IMR-90 (cell line): ENCODE measurements around the gene TMEM37. TPM values are rescaled to one million over a fixed set of nuclear protein-coding genes. Genes with fewer than 3 reads are reported as not detected.

ENCODE experiments used
- ATAC-seq: fragments of 200-7000 bp; cut with Tn5 transposase; 2 replicates; pipeline ENCODE4 v1.9.1; 2020; ENCODE audit warnings: low read depth, mild to moderate bottlenecking, moderate library complexity
- BruUV-seq: library from RNA; stranded (reverse); fragments of 400-500 nt; replicated peaks from 2 replicates; lab custom pipeline; 2021; lab: Mats Ljungman, UMichigan
- CTCF ChIA-PET: fragments of 300-600 bp; formaldehyde crosslinking; extraction: SDS; loops from one replicate; lab custom pipeline; 2021; ENCODE audit warnings: antibody characterized with exemption; lab: Yijun Ruan, JAX
- POLR2A ChIA-PET: fragments of 300-600 bp; sonication (Branson Sonifier 250); formaldehyde crosslinking; loops from one replicate; lab custom pipeline; 2022; ENCODE audit warnings: antibody characterized with exemption; ENCODE audit not compliant: unreplicated experiment; lab: Charles Lee
- DNase-seq: peaks from one replicate; pipeline ENCODE4 v3.0.0; 2013
- H2AFZ ChIP-seq: replicated peaks from 2 replicates; pipeline ENCODE3; 2013; ENCODE audit warnings: low read length, mild to moderate bottlenecking; ENCODE audit not compliant: poor library complexity
- H2AK5ac ChIP-seq: 2 replicates; pipeline ENCODE4 v1.6.1; 2013; ENCODE audit warnings: low read depth, low read length, inconsistent platforms
- H2AK9ac ChIP-seq: replicated peaks from 2 replicates; pipeline ENCODE3; 2013; ENCODE audit warnings: mild to moderate bottlenecking, low read depth, low read length, moderate library complexity; ENCODE audit not compliant: poor library complexity
- H2BK120ac ChIP-seq: 2 replicates; pipeline ENCODE4 v1.6.1; 2013; ENCODE audit warnings: low read depth, low read length, inconsistent platforms
- H2BK15ac ChIP-seq: 3 replicates; pipeline ENCODE4 v1.6.1; 2013; ENCODE audit warnings: low read depth, low read length, inconsistent platforms
- H2BK20ac ChIP-seq: 2 replicates; pipeline ENCODE4 v1.6.1; 2013; ENCODE audit warnings: low read depth, mild to moderate bottlenecking, inconsistent platforms, low read length, moderate library complexity
- H2BK5ac ChIP-seq: 2 replicates; pipeline ENCODE4 v1.6.1; 2013; ENCODE audit warnings: mild to moderate bottlenecking, low read depth, low read length, inconsistent platforms; ENCODE audit not compliant: poor library complexity, severe bottlenecking
- H3K14ac ChIP-seq: replicated peaks from 2 replicates; pipeline ENCODE4 v1.6.1; 2013; ENCODE audit warnings: low read depth, low read length, inconsistent platforms
- H3K18ac ChIP-seq: 2 replicates; pipeline ENCODE4 v1.6.1; 2013; ENCODE audit warnings: low read depth, low read length, control low read depth
- H3K23ac ChIP-seq: 2 replicates; pipeline ENCODE4 v1.6.1; 2013; ENCODE audit warnings: low read depth, low read length, inconsistent platforms
- H3K27ac ChIP-seq: 2 replicates; pipeline ENCODE4 v1.5.1; 2013; ENCODE audit warnings: mild to moderate bottlenecking, control low read depth, low read length; ENCODE audit not compliant: insufficient read depth
- H3K27me3 ChIP-seq: 2 replicates; pipeline ENCODE4 v1.6.1; 2013; ENCODE audit warnings: low read length; ENCODE audit not compliant: control insufficient read depth, insufficient read depth
- H3K36me3 ChIP-seq: 2 replicates; pipeline ENCODE4 v1.6.1; 2013; ENCODE audit warnings: low read length, mixed read lengths; ENCODE audit not compliant: control insufficient read depth, insufficient read depth
- H3K4ac ChIP-seq: 2 replicates; pipeline ENCODE4 v1.6.1; 2013; ENCODE audit warnings: low read depth, low read length, inconsistent platforms
- H3K4me1 ChIP-seq: 2 replicates; pipeline ENCODE4 v1.6.1; 2013; ENCODE audit warnings: low read length, mixed read lengths; ENCODE audit not compliant: control insufficient read depth, insufficient read depth
- H3K4me2 ChIP-seq: 2 replicates; pipeline ENCODE4 v1.6.1; 2013; ENCODE audit warnings: low read depth, mild to moderate bottlenecking, control low read depth, low read length, moderate library complexity
- H3K4me3 ChIP-seq: 2 replicates; pipeline ENCODE4 v1.5.1; 2013; ENCODE audit warnings: low read depth, mild to moderate bottlenecking, control low read depth, low read length, moderate library complexity; ENCODE audit not compliant: insufficient read depth
- H3K56ac ChIP-seq: 2 replicates; pipeline ENCODE4 v1.6.1; 2013; ENCODE audit warnings: low read length, inconsistent platforms; ENCODE audit not compliant: insufficient read depth; ENCODE audit errors: extremely low read depth
- H3K79me1 ChIP-seq, 2 experiments: 2 replicates each; pipeline ENCODE4 v1.6.1; 2013; ENCODE audit warnings: low read length in 2 of 2, inconsistent platforms in 1 of 2, low read depth in 1 of 2
- H3K9ac ChIP-seq: 2 replicates; pipeline ENCODE4 v1.6.1; 2013; ENCODE audit warnings: low read depth, low read length, control low read depth
- H3K9me1 ChIP-seq: 2 replicates; pipeline ENCODE4 v1.6.1; 2013; ENCODE audit warnings: low read length, inconsistent platforms; ENCODE audit not compliant: insufficient read depth
- H3K9me3 ChIP-seq: 2 replicates; pipeline ENCODE4 v1.6.1; 2013; ENCODE audit warnings: low read length; ENCODE audit not compliant: control insufficient read depth, insufficient read depth
- H4K20me1 ChIP-seq: 2 replicates; pipeline ENCODE4 v1.6.1; 2013; ENCODE audit warnings: low read length, inconsistent platforms; ENCODE audit not compliant: insufficient read depth
- H4K5ac ChIP-seq: 2 replicates; pipeline ENCODE4 v1.6.1; 2013; ENCODE audit warnings: mild to moderate bottlenecking, low read depth, low read length, control low read depth
- H4K8ac ChIP-seq, 2 experiments: 2 replicates each; pipeline ENCODE4 v1.6.1; 2013; ENCODE audit warnings: low read depth in 2 of 2, low read length in 2 of 2, control low read depth in 1 of 2, inconsistent platforms in 1 of 2
- H4K91ac ChIP-seq: 2 replicates; pipeline ENCODE4 v1.6.1; 2013; ENCODE audit warnings: low read depth, low read length, inconsistent platforms; ENCODE audit not compliant: insufficient read depth
- BHLHE40 ChIP-seq: fragments of 150-350 bp; IDR thresholded peaks from 2 replicates; pipeline ENCODE4 v1.6.1; 2016; ENCODE audit warnings: mild to moderate bottlenecking, low read depth, low read length
- CEBPB ChIP-seq: IDR thresholded peaks from 2 replicates; pipeline ENCODE4 v1.6.1; 2012; ENCODE audit warnings: low read depth, low read length, improper control_type of control experiment
- CHD1 ChIP-seq: IDR thresholded peaks from 2 replicates; pipeline ENCODE4 v1.6.1; 2012; ENCODE audit warnings: low read depth, low read length, improper control_type of control experiment
- MAFK ChIP-seq: IDR thresholded peaks from 2 replicates; pipeline ENCODE4 v1.6.1; 2012; ENCODE audit warnings: low read depth, low read length, improper control_type of control experiment
- MAZ ChIP-seq: IDR thresholded peaks from 2 replicates; pipeline ENCODE4 v1.6.1; 2012; ENCODE audit warnings: low read depth, mild to moderate bottlenecking, low read length, improper control_type of control experiment, moderate library complexity, borderline replicate concordance
- MXI1 ChIP-seq: IDR thresholded peaks from 2 replicates; pipeline ENCODE4 v1.6.1; 2012; ENCODE audit warnings: low read depth, mild to moderate bottlenecking, low read length, moderate library complexity, borderline replicate concordance
- NFE2L2 ChIP-seq: fragments of 150-350 bp; IDR thresholded peaks from 2 replicates; pipeline ENCODE4 v1.6.1; 2016; ENCODE audit warnings: low read depth, mild to moderate bottlenecking, low read length
- POLR2A ChIP-seq: IDR thresholded peaks from 2 replicates; pipeline ENCODE4 v1.6.1; 2012; ENCODE audit warnings: mild to moderate bottlenecking, low read depth, low read length
- RCOR1 ChIP-seq: IDR thresholded peaks from 2 replicates; pipeline ENCODE4 v1.6.1; 2012; ENCODE audit warnings: mild to moderate bottlenecking, low read length, improper control_type of control experiment; ENCODE audit not compliant: insufficient replicate concordance
- RFX5 ChIP-seq: IDR thresholded peaks from 2 replicates; pipeline ENCODE4 v1.8.0; 2012; ENCODE audit warnings: low read depth, mild to moderate bottlenecking, low read length, moderate library complexity
- SMC3 ChIP-seq: fragments of 150-350 bp; IDR thresholded peaks from 2 replicates; pipeline ENCODE4 v1.6.1; 2016; ENCODE audit warnings: low read depth, mild to moderate bottlenecking, antibody characterized with exemption, low read length, moderate library complexity
- USF2 ChIP-seq: fragments of 150-350 bp; IDR thresholded peaks from 2 replicates; pipeline ENCODE4 v1.6.1; 2017; ENCODE audit warnings: mild to moderate bottlenecking, antibody characterized with exemption, low read length, low read depth
- WGBS, 2 experiments: methylation state at CpG; one replicate each; pipeline versions ENCODE4 v1.1.5 to v1.1.7; 2013; ENCODE audit warnings: missing lambda C conversion rate in 2 of 2; ENCODE audit not compliant: insufficient read length in 1 of 2; ENCODE audit errors: extremely low coverage in 2 of 2; 5-methylcytosine and 5-hydroxymethylcytosine counted together
- dilution Hi-C: fragments of 300-500 bp; cut with HindIII; formaldehyde crosslinking; loops from one replicate; pipeline ENCODE4 v1.14.3; 2018; ENCODE audit warnings: low sequenced_read_pairs; ENCODE audit not compliant: unreplicated experiment
- in situ Hi-C: fragments of 300-500 bp; cut with MboI; formaldehyde crosslinking; loops from 3 replicates; pipeline ENCODE4 v1.14.3; 2019; ENCODE audit warnings: low sequenced_read_pairs, inconsistent platforms, mixed read lengths
- intact Hi-C: fragments of 100-400 bp; cut with micrococcal nuclease; formaldehyde crosslinking; loops from 2 replicates; pipeline ENCODE4 v1.10.0; 2022
- polyA plus RNA-seq, 3 experiments: library from polyadenylated mRNA; depleted of rRNA; stranded (reverse); fragments of >200 nt; gene quantifications; 2 replicates each; pipeline ENCODE4 v1.2.3, GENCODE V29; 2012; ENCODE audit warnings: low replicate concordance in 1 of 3
- total RNA-seq: library from RNA; depleted of rRNA; stranded (reverse); fragments of >200 nt; gene quantifications from 2 replicates; pipeline ENCODE4 v1.2.3, GENCODE V29; 2012
- TF ChIP-seq, protein P1 (sequence below): conservative IDR thresholded peaks from 2 replicates; pipeline ENCODE4 v1.5.1; 2012; ENCODE audit warnings: mild to moderate bottlenecking, low read depth, low read length, improper control_type of control experiment
- TF ChIP-seq, protein P2 (sequence below): fragments of 150-350 bp; IDR thresholded peaks from 2 replicates; pipeline ENCODE4 v1.6.1; 2016; ENCODE audit warnings: low read depth, mild to moderate bottlenecking, low read length, moderate library complexity, borderline replicate concordance

TMEM37 gene
- total and polyA plus RNA-seq, 2 of the 4 experiments (the other 2 are of a cell fraction), result under 0.01 to 0.39 TPM

GRCh38 chr2:119474371-119475224 is 42.9 kb downstream of the TMEM37 start:
- H2AFZ ChIP-seq, result no peak overlapping the region
- no peak overlapping the region for H4K8ac ChIP-seq
- intact Hi-C loops, result loop anchor here (5.0 kb wide), 2 partner anchors 462 to 592 kb away; no protein-coding TSS in a partner anchor
- H2BK120ac ChIP-seq, result no peak overlapping the region
- no peak overlapping the region for H3K4ac ChIP-seq
- H3K23ac ChIP-seq, result no peak overlapping the region
- H3K9me3 ChIP-seq, result no peaks in the 10 kb centered on the region
- H3K4me2 ChIP-seq, result no peak overlapping the region
- H3K27ac ChIP-seq, result no peak overlapping the region
- dilution Hi-C loops, result no loop called here
- no peaks in the 10 kb centered on the region for H3K36me3 ChIP-seq
- no TSS peak for BruUV-seq
- no peak overlapping the region for H3K9ac ChIP-seq
- no peaks in the 10 kb centered on the region for H3K79me1 ChIP-seq
- H3K9me1 ChIP-seq, result no peaks in the 10 kb centered on the region
- no peak overlapping the region for H3K56ac ChIP-seq
- no peak for DNase-seq
- no peak overlapping the region for H3K18ac ChIP-seq
- H2AK5ac ChIP-seq, result no peak overlapping the region
- H3K4me1 ChIP-seq, result no peaks in the 10 kb centered on the region
- H2BK20ac ChIP-seq, result no peak overlapping the region
- no peak overlapping the region for H3K14ac ChIP-seq
- CTCF ChIA-PET, result no interaction called here
- H3K4me3 ChIP-seq, result no peak overlapping the region
- H2AK9ac ChIP-seq, result no peak overlapping the region
- H4K5ac ChIP-seq, result no peak overlapping the region
- no peak overlapping the region for H2BK5ac ChIP-seq
- no peaks in the 10 kb centered on the region for H4K20me1 ChIP-seq
- H3K27me3 ChIP-seq, result peaks cover 16% of the 10 kb centered on the region
- H4K91ac ChIP-seq, result no peak overlapping the region
- no peak for ATAC-seq
- WGBS, 2 experiments, result 80% methylated on average over 3 of the region's 17 CpGs; no CpG with 5 or more reads in 1 of the 2 experiments
- POLR2A ChIA-PET, result no interaction called here
- no peak overlapping the region for H2BK15ac ChIP-seq
- in situ Hi-C loops, result no loop called here
- TF ChIP-seq MXI1 (no peak), USF2 (no peak), BHLHE40 (no peak), MAFK (no peak), CEBPB (no peak), CHD1 (no peak), NFE2L2 (no peak), POLR2A (no peak), MAZ (no peak), SMC3 (no peak), RCOR1 (no peak), RFX5 (no peak)
- TF ChIP-seq, protein P1, sequence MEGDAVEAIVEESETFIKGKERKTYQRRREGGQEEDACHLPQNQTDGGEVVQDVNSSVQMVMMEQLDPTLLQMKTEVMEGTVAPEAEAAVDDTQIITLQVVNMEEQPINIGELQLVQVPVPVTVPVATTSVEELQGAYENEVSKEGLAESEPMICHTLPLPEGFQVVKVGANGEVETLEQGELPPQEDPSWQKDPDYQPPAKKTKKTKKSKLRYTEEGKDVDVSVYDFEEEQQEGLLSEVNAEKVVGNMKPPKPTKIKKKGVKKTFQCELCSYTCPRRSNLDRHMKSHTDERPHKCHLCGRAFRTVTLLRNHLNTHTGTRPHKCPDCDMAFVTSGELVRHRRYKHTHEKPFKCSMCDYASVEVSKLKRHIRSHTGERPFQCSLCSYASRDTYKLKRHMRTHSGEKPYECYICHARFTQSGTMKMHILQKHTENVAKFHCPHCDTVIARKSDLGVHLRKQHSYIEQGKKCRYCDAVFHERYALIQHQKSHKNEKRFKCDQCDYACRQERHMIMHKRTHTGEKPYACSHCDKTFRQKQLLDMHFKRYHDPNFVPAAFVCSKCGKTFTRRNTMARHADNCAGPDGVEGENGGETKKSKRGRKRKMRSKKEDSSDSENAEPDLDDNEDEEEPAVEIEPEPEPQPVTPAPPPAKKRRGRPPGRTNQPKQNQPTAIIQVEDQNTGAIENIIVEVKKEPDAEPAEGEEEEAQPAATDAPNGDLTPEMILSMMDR, result no peak
- TF ChIP-seq, protein P2, sequence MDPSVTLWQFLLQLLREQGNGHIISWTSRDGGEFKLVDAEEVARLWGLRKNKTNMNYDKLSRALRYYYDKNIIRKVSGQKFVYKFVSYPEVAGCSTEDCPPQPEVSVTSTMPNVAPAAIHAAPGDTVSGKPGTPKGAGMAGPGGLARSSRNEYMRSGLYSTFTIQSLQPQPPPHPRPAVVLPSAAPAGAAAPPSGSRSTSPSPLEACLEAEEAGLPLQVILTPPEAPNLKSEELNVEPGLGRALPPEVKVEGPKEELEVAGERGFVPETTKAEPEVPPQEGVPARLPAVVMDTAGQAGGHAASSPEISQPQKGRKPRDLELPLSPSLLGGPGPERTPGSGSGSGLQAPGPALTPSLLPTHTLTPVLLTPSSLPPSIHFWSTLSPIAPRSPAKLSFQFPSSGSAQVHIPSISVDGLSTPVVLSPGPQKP, result no peak
